ENCODE results near the gene ATP9B. TPM values are rescaled to one million over a fixed set of nuclear protein-coding genes. Genes with fewer than 3 reads are reported as not detected.

Gene ATP9B
- polyA plus RNA-seq, 1 of the 3 experiments (the other 2 are of a cell fraction): 11.2 TPM

GRCh38 chr18:79133724-79134123 is 64.5 kb downstream of the ATP9B start:
- H3K9me3 ChIP-seq: no peaks in the 10 kb centered on the region
- CTCF ChIA-PET: no interaction called here
- no peaks in the 10 kb centered on the region for H3F3A ChIP-seq (replicated peaks; ENCODE audit: insufficient read depth)
- H3K27ac ChIP-seq (ENCODE audit: low read depth in 2 of 2, low read length in 1 of 2): no peak overlapping the region
- H3K4me3 ChIP-seq (ENCODE audit: low read depth in 2 of 2, low read length in 1 of 2): no peak overlapping the region
- no peaks in the 10 kb centered on the region for H4K20me1 ChIP-seq (ENCODE audit: insufficient read depth)
- H3K4me2 ChIP-seq: no peak overlapping the region
- DNase-seq: no peak
- no peaks in the 10 kb centered on the region for H3K9me2 ChIP-seq
- no peaks in the 10 kb centered on the region for H3K4me1 ChIP-seq (ENCODE audit: control insufficient read depth in 1 of 2, insufficient read depth in 2 of 2, low read depth in 1 of 2, low read length in 1 of 2)
- no peak overlapping the region for H3K9ac ChIP-seq
- peaks cover 0 to 3% of the 10 kb centered on the region in 2 experiments for H3K36me3 ChIP-seq (replicated peaks in 1 of 2; ENCODE audit: control insufficient read depth in 1 of 2, insufficient read depth in 2 of 2, low read length in 1 of 2)
- no peak for TF ChIP-seq MEF2A (IDR thresholded peaks at IDR 0.05; ENCODE audit: borderline replicate concordance, low read depth)
- TF ChIP-seq FOXJ3 (CRISPR knock-in tag; IDR thresholded peaks at IDR 0.05): no peak
- TF ChIP-seq CHD2 (IDR thresholded peaks at IDR 0.05; ENCODE audit: low read length, partially characterized antibody): no peak
- TF ChIP-seq USF1 (IDR thresholded peaks at IDR 0.05; ENCODE audit: borderline replicate concordance, low read depth): no peak
- TF ChIP-seq NFIC (IDR thresholded peaks at IDR 0.05; ENCODE audit: borderline replicate concordance): no peak
- TF ChIP-seq REST (IDR thresholded peaks at IDR 0.05; ENCODE audit: low read depth, low read length): no peak
- no peak for TF ChIP-seq MXI1 (IDR thresholded peaks at IDR 0.05; ENCODE audit: low read depth, low read length)
- no peak for TF ChIP-seq ELF1 (IDR thresholded peaks at IDR 0.05)
- TF ChIP-seq MAX (IDR thresholded peaks at IDR 0.05; ENCODE audit: low read depth): no peak
- no peak for TF ChIP-seq RXRA (IDR thresholded peaks at IDR 0.05; ENCODE audit: borderline replicate concordance, low read depth)
- TF ChIP-seq GATA2 (CRISPR knock-in tag; IDR thresholded peaks at IDR 0.05): no peak
- TF ChIP-seq FOXM1 (IDR thresholded peaks at IDR 0.05; ENCODE audit: low read depth): no peak
- no peak for TF ChIP-seq SMC3 (IDR thresholded peaks at IDR 0.05; ENCODE audit: low read depth, low read length)
- no peak for TF ChIP-seq IRF3 (IDR thresholded peaks at IDR 0.05; ENCODE audit: low read depth, low read length)
- TF ChIP-seq NRF1 (IDR thresholded peaks at IDR 0.05; ENCODE audit: low read depth, low read length): no peak
- H2AFZ ChIP-seq (ENCODE audit: low read depth): no peak overlapping the region
- 92% methylated on average over 6 of the region's 6 CpGs for WGBS (ENCODE audit: low lambda C conversion rate)
- H3K79me2 ChIP-seq (ENCODE audit: insufficient read depth): no peaks in the 10 kb centered on the region
- H3K27me3 ChIP-seq (ENCODE audit: insufficient read depth): no peaks in the 10 kb centered on the region
- POLR2A ChIA-PET: no interaction called here
